ENCODE results near the gene METTL23.
"Not testable (repeated sequence)": the region's sequence is repeated elsewhere in the genome, so short reads cannot be mapped to it uniquely, and the experiment has no call there.

The METTL23 gene

DNA sequence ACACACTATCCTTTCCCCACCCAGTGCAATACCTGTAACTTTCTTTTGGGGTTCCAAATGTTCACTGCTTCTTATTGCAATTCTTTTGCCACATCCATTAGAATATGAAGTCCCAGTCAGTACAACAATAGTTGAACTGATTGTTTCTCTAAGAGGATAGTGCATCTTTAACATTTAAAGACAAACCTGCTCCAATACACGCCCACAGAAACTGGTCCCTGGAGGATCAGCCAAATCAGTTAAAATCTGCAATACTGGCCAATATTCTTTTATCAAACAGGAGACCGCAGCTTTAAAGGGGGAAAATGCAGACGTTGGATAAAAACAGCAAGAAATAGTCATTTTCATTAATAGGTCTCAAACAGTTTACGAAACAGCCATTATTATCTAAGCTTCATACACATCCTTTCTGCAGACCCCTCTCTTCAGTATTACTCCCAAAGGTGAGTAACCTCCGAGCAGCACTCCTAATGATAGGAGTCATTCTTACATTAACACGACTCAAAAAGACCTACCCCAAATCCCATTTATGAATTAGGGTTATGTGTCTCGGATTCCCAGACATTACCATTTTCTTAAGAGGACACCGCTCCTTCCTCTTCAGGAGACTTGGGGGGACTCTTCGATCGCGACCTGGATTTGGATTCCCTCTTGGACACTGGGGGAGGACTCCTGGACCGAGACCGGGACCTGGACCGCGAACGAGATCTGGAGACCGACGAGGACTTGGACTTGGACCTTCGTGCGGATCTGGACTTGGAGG is 9.1 kb downstream of the METTL23 start:
- DNase-seq, result no peak

DNA sequence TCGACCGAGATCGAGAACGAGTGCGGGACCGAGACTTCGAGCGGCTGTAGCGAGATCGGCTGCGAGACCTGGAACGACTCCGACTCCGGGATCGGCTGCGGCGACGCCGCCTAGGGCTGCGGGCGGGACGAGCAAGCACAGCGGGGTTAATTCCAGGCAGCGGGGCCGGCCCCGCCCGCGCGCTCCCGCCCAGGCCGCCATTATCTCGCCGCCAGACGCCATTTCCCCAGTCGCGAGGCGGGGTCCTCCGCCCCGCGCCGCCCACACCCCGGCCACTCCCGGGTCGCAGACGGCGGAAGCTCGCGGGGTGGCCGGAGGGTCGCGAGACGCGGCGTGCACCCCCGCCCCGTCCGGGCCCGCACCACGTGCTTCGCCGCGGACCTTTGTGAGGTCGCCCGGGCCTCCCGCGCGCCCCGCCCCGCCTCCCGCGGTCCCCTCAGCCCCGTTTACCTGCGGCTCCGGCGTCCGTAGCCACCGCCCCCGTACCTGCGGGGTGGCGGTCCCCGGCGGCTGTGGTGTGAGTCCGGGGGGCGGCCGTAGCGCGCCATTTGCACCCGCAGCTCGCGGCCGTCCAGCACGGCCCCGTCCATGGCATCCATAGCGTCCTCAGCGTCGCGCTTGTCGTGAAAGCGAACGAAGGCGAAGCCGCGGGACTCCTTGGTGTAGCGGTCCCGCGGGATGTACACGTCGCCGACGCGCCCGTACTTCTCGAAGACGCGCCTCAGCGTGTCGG is 9.9 kb downstream of the METTL23 start:
- no peak for DNase-seq

DNA sequence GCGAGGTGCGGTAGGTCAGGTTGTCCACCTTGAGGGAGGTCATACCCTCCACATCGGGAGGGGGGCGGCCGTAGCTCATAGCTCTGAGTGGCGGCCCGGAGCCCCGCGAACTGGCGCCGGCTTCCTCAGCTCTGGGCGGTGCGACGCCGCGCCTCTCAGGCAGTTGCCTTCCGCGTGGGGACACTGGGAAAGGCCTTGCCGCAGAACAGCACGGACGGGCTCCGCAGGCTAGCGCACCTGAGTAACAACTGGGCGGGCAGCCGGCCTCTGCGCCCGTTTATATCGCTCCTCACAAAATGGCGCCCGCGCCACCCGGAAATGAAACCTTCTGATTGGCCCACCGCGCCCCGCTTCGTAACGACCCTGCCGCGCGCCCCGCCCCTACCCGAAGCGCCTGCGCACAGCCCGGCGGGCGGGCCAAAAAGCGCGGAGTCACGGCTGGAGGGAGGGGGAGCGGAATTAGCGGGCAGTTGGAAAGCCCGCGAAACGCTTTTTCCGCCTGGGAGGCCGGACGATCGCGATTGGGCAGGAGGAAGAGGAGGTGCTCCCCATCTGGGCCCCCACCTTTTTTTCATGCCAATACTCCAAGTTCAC is 10.5 kb downstream of the METTL23 start, which contains the start of gene SRSF2:
TSS of gene SRSF2 (minus strand) at position 250 of the 594 bp plus-strand sequence. CDS start at position 79, 171 bp downstream.
- peak; percentile 99 for DNase-seq

DNA sequence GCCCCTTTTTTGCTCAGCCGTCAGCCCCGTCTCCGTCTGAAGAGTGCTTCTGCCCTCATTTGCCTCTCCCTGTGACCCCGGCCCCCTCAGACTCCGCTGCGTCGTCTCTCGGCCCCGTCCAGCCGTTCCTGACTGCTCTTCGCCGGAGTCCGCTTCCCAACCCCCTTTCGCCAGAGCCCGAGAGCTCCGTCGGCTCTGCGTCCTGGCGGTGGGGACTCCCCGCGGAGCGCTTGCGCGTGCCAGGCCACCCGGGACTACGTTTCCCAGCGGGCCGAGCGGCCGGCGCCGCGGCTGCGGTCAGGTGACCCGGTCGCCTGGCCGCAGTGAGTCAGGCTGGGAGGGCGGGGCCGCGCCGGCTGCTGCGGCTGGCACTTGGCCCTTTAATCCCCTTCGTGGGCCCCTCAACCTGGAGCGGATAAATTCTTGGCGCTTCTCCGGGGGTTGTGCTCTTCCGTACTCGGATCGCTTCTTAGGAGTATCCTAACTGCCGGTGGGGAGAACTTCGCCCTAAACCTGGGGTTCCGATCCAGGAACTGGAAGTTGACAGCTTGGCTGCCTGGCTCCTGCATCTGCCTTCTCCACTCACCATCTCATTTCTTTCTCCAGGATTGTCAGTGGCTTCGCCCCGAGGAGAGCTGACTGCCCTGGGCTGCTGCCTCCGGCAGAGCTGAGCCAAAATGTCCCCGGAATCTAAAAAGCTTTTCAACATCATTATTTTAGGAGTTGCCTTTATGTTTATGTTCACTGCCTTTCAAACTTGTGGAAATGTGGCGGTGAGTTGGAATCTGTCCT is 11.2 kb downstream of the METTL23 start, which contains the start of gene MFSD11:
TSS of gene MFSD11 (plus strand) at position 444 of the 792 bp plus-strand sequence. CDS start at position 678, 234 bp downstream.
- peak; percentile 84 for DNase-seq

DNA sequence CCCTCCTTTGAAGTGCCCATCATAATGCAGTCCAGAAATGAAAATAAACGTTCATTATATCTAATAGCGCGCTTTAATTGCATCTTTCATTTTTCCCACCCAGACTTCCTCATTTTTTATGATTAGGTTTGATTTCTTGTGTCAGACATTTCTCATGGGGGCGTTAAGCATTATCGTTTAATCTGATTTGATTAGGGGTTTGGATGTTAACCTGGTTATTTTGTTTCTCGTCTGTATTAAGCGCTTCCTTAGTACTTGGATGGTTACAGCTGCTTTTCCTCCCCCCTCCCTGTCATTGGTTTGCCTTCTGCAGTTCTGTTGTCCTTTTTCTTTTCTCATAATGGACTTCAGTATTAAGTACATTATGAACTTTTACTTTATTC is 11.8 kb downstream of the METTL23 start:
- DNase-seq, result no peak

DNA sequence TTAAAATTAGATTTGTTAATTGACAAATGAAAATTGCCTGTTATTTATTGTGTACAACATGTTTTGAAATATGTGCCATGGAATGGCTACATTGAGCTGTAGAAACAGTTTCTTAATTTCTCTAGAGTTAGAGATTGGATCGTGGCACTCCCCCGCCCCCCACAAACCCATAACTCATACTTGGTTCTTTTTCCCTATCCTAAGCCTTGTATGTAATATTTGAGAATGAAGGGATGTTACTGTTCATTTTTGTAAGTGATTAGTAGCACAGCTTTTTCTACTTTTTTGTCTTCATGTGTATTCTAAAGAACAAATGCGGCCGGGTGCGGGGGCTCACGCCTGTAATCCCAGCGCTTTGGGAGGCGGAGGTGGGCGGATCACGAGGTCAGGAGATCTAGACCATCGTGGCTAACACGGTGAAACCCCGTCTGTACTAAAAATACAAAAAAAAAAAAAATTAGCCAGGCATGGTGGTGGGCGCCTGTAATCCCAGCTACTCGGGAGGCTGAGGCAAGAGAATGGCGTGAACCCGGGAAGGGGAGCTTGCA is 13.0 kb downstream of the METTL23 start:
- DNase-seq, result not testable (repeated sequence)

DNA sequence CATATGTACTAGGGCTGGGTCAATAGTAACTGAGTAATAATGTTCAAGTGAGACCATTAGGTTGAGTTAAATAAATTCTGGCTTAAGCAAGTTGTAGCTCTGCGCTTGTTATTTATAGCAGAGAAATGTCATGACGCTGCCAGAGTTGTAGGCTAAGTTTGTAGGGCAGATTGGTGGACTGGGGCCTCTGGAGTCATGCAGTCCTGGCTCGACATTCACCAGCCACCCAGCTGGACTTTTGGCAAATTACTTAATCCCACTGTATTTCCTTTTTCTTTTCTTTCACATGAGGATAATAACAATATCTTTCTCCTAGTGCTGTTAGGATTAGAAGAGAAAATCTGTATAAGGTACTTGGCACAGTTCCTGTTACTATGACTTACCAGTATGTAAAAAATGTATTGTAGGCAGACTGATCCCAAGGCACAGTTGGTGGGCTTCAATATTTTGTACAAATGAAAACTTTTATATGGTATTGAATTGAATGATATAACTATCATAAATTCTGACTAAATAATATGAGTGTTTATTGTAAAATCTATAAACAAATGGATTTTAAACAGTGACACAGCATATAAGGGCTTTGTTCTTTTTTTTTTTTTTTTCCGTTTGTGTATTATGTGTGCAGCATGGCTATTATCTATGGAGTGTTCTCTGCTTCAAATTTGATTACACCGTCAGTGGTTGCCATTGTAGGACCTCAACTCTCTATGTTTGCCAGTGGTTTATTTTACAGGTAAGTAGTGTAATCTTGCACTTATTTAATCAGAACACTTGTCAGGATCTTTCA is 13.9 kb downstream of the METTL23 start:
- peak; percentile 36 for DNase-seq

DNA sequence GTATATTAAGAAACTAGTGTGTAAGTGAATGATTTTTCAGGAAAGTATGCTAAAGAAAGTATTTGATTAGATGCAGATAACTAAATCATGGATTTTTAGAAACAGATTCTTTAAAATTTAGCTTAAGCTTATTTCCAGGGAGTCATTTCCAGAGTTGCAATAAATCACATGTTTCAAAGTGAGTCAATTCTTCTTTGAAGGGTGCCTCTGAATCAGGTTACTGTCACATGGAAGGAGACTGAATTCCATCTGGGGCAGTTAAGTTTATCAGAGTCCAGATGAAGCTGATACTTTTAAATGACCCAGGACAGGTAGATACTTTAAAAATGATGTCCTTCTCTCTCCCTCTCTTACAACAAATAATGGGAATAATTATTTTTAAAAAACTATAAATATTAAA is 16.3 kb downstream of the METTL23 start:
- no peak for DNase-seq

DNA sequence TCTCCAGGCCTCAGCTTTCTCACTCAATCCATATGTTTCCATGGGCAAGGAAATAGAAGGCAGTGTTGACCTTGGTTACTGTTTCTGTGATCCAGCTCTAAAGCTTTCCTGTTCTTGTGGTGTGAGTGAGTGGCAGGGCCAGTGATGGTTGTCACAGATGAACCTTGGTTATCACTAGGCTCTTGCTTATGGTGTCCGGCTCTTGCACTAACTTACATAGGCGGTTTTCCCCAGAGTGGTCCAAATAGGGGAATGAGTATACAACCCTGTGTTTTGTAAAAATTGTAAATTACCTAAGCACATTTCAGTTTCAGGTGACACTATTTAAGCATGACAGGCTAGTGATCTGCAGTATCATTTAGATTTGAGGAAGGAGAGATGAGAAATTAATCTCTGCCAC is 18.1 kb downstream of the METTL23 start:
- no peak for DNase-seq

DNA sequence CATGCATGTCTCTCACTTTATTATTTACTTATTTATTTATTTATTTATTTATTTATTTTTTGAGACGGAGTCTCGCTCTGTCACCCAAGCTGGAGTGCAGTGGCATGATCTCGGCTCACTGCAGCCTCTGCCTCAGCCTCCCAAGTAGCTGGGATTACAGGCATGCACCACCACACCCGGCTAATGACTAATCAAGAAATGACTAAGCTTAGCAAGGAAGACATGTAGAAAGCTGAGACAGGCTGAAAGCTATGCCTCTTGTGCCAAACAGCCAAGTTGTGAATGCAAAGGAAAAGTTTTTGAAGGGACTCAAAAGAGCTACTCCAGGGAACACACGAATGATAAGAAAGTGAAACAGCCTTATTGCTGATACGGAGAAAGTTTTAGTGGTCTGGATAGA is 19.1 kb downstream of the METTL23 start:
- not testable (repeated sequence) for DNase-seq

DNA sequence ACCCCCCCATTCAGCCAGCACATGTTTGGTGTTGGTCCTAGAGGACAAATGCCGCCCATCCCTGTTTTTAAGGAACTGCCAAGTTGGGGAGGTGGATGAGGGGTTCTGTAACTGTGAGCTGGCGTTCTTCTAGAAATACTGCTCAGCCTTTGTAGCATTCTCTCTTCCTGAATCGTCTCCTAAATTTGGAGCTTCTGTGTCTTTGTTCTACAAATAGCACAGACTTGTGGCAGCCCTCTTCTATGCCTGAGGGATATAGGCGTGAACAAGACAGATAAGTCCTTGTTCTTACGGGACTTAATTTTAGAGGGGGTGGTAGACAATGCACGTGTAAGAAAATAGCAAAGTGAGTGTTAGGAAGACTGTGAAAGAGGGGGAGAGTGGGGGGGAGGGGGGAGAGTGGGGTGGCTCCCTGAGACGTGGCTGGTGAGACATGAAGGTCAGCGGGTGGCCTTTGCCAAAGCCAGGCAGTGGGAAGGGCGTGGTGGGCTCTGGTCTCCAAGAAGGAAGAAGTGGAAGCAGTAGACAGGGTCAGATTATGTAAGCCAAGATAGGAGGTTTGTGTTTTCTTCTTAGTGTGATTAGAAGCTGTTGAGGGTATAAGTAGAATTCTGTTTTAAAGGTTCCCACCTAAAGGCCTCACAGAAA is 21.2 kb downstream of the METTL23 start:
- DNase-seq, result no peak

DNA sequence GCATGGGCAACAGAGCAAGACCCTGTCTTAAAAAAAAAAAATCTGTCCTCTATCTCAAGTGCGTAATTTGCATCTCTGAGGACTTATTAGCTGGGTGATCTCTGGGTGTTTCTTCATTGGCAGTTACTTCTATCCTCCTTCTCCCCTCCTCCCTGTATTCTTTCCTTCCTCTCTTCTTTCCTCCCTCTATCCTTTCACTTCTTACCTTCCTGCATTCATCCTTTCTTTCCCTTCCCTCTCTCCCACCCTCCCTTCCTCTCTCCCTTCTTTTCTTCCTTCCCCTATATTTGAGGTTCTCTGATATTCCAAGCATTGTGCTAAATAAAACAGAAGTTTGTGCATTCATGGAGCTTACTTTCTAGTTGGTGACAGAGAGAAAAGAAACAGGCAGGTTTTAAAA is 22.0 kb downstream of the METTL23 start:
- DNase-seq, result no peak

DNA sequence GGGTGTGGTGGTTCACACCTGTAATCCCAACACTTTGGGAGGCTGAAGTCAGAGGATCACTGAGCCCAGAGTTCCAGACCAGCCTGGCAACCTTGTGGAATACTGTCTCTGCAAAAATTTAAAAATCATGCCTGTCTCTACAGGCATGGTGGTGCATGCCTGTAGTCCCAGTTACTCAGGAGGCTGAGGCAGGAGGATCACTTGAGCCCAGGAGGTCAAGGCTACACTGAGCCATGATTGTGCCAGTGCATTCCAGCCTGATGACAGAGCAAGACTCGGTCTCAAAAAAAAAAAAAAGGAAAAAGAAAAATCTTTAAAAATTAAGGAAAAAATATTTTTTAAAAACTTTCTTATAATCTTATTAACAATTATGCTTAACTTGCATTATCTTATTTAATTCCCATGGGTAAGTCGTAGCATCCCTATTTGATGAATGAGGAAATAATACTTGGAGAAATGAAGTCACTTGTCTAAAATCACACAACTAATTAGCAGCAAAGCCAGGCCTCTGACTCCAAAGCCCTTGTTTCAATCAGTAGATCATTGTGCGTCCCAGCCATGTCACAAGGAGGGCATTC is 24.9 kb downstream of the METTL23 start:
- no peak for DNase-seq

DNA sequence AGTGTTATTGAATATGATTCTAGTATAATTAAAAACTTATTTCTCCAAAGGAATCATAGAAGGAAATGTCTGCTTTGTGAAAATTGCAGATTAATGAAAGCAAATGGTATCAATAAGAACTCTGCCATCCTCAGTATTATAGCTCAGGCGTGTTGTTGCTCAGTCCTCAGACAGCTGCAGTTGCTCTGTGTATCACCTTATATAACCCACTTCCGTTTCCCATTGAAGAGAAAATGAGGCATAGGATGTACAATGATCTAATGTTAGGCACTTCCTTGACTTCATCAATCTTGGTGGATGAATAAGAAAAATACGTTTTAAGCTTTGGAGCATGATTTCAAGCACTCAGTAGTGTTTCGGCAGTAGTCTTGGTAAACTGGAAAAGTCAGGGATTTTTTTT is 25.4 kb downstream of the METTL23 start:
- no peak for DNase-seq

DNA sequence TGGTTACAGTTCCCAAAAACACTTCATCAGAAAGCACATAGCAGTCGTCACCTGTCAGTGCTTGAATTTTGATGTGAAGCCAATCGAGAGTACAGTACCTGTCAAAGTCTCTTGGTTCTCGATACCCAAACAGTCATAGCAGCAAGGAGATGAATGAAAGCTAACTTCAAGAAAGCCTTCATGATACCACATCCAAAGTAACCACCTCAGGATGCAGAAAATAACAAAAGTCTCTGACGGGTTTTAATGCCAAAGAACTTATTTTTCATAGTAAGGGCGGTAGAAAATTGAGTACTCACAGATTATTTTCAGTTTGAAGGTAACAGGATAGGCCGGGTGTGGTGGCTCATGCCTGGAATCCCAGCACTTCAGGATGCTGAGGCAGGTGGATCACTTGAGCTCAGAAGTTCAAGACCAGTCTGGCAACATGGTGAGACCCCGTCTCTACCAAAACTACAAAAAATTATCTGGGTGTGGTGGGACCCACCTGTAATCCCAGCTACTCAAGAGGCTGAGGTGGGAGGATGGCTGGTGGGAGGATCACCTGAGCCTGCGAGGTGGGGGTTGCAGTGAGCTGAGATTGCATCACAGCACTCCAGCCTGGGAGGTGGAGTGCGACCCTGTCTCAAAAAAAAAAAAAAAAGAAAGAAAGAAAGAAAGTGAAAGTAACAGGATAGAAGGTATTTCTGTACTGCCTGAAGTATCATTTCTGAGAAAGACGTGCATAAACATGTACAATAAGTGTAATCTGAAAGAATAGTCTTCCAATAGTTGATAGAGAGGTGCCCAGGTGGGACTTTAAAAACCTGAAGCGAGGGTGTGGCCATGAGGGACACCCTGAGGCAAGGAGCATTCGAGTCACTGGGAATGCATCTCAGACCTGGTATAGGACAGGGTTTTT is 26.7 kb downstream of the METTL23 start:
- no peak for DNase-seq

DNA sequence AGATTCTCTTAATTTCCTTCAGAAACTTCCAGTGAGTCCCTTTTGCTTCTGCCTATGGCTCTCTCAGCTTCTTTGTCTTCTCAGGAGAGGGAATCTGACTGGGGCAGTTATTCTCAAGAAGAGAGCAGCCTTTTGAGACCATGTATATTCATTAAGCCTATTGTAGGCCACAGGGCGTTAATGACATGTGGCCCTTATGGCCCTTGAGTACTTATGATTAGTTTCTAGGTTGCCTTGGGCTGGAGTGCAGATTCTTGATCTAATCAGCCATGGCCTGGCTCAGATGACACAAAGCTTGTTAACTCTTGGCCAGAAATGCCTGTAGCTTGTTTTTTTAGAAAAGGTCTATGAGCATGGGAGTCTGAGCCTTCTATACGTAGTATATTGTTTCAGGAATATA is 28.6 kb downstream of the METTL23 start:
- no peak for DNase-seq

DNA sequence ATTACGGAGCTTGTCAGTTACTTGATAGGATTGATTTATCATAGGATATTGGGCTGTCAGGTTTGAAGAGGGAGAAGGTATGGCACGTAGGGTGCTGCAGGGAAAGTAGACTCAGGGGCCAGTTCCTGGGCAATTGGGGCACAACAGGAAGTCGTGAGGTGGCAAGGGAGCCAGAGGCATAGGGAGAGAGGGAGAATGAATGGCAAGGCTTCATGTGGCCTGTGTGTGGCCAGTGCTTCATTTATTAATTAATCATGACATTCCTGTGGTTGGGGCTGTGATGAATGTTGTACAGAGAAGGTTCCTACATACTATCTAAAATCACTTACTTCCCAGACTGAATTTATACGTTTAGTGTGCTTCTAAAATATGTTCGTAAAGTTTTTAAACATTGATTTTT is 30.6 kb downstream of the METTL23 start:
- no peak for DNase-seq

DNA sequence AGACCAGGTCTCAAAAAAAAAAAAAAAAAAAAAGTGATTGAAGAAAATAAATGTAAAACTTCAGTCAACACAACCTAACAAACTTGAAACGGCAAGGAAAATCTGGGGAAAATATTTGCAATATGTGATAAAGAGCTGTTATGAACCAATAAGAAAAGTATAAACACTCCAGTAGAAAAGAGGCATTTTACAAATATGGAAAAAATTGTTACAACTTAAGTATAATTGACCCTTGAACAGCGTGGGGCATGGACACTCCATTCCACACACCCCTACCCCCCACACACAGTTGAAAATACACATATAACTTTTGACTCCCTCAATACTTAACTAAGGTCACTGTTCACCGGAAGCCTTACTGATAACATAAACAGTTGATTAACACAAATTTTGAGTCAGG is 31.9 kb downstream of the METTL23 start:
- no peak for DNase-seq

DNA sequence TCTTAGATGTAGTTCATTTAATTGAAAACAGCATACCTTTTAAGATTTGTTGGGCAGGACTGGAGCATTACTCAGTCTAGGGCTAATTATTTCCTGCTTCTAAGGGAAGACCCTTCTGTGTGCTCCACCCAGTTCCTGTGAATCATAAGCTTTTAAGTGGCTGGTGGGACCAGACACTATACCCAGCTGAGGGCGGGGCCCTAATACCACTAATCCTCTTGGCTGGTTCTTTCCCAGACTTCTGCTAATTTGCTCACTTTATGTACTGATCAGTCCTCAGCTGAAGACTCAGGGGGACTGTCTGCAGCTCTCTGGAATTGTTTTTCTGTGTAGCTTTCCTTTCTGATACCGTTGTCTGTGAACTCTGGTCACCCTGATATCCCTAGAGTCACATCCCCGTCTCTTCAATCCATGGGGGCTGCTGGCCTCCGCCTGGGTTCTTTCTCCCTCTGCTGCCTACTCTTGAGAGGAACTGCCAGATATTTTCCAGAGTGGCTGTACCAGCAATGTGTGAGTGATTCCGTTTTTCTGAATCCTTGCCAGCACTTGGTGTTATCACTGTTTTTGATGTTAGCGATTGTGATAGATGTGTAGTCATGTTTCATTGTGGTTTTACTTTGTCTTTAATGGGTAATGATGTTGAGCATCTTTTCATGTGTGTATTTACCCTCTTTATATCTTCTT is 46.3 kb downstream of the METTL23 start:
- DNase-seq, result no peak
